Left ventricle myocardium inferior (tissue), 1 donor: Measurements from ENCODE around the gene GABRB2. TPM values are rescaled to one million over a fixed set of nuclear protein-coding genes. Genes with fewer than 3 reads are reported as not detected.
"Not testable (repeated sequence)": the region's sequence is repeated elsewhere in the genome, so short reads cannot be mapped to it uniquely, and the experiment has no call there.

Source experiments
- DNase-seq: peaks from one replicate; pipeline ENCODE4 v3.0.0-alpha.2; 2020
- H3K27ac ChIP-seq: fragments of 200-600 bp; replicated peaks from 2 replicates; pipeline ENCODE4 v1.8.0; 2021
- H3K27me3 ChIP-seq: fragments of 200-600 bp; 2 replicates; pipeline ENCODE4 v1.8.0; 2021; ENCODE audit warnings: low read depth
- H3K36me3 ChIP-seq: fragments of 200-600 bp; 2 replicates; pipeline ENCODE4 v1.8.0; 2021
- H3K4me1 ChIP-seq: fragments of 200-600 bp; 2 replicates; pipeline ENCODE4 v1.8.0; 2021
- H3K4me3 ChIP-seq: fragments of 200-600 bp; 2 replicates; pipeline ENCODE4 v1.8.0; 2021; ENCODE audit warnings: mild to moderate bottlenecking, moderate library complexity
- H3K9me3 ChIP-seq: fragments of 200-600 bp; replicated peaks from 2 replicates; pipeline ENCODE4 v1.8.0; 2021
- intact Hi-C: fragments of 100-400 bp; cut with micrococcal nuclease; formaldehyde crosslinking; loops from one replicate; pipeline ENCODE4 v1.11.0; 2022
- total RNA-seq: library from RNA; stranded (reverse); fragmentation: NEBNext Ultra II Directional; extraction: Animal tissue kit (Norgen Biotek cat#: 25700); gene quantifications from one replicate; pipeline ENCODE4 v1.2.1, GENCODE V29; 2021
- TF ChIP-seq, protein P1 (sequence below): fragments of 200-600 bp; IDR thresholded peaks from 2 replicates; pipeline ENCODE4 v1.8.0; 2021; ENCODE audit warnings: antibody characterized with exemption, mild to moderate bottlenecking, borderline replicate concordance
- donor health status: DM: no; HTN: yes; CAD: no; lungs with severe emphysema.

The GABRB2 gene
- total RNA-seq, 1 donor from 2014 or later = 0.11 TPM

DNA sequence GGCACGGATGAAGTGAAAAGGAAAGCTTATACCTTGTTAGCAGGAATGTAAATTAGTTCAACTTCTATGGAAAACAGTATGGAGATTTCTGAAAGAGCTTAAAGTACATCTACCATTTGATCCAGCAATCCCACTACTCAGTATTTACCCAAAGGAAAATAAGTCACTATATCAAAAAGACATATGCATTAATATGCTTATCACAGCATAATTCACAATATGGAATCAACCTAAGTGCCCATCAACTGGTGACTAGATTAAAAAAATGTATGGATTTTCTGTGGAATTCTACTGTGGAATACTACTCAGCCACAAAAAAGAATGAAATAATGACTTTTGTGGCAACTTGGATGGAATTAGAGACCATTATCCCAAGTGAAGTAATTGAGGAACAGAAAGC, 279.6 kb downstream of the GABRB2 start:
- peaks cover 6% of the 10 kb centered on the region for H3K9me3 ChIP-seq
- H3K27me3 ChIP-seq = no peaks in the 10 kb centered on the region
- H3K4me1 ChIP-seq = no peaks in the 10 kb centered on the region
- no peaks in the 10 kb centered on the region for H3K36me3 ChIP-seq
- H3K27ac ChIP-seq = no peak overlapping the region
- DNase-seq = no peak
- intact Hi-C loops = no loop called here
- no peak overlapping the region for H3K4me3 ChIP-seq
- TF ChIP-seq, protein P1, sequence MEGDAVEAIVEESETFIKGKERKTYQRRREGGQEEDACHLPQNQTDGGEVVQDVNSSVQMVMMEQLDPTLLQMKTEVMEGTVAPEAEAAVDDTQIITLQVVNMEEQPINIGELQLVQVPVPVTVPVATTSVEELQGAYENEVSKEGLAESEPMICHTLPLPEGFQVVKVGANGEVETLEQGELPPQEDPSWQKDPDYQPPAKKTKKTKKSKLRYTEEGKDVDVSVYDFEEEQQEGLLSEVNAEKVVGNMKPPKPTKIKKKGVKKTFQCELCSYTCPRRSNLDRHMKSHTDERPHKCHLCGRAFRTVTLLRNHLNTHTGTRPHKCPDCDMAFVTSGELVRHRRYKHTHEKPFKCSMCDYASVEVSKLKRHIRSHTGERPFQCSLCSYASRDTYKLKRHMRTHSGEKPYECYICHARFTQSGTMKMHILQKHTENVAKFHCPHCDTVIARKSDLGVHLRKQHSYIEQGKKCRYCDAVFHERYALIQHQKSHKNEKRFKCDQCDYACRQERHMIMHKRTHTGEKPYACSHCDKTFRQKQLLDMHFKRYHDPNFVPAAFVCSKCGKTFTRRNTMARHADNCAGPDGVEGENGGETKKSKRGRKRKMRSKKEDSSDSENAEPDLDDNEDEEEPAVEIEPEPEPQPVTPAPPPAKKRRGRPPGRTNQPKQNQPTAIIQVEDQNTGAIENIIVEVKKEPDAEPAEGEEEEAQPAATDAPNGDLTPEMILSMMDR = no peak

DNA sequence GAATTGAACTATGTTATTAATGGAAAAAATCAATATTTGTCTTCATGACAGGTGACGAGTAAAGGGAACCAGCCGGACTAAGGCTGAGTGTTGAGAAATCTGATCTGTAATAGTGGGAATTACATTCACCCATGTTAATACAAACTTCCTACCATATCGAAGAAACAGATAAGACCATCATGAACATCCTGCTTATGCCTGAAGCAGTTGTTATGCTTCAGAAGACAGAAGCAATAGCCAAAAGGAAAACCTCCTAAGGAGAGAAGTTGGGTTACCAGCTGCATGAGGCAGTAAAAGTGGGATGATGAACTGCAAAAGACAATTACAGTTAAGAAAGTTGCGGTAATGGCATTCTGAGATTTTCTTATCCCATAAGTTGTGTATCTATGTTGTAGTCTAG, 281.5 kb downstream of the GABRB2 start:
- H3K9me3 ChIP-seq = peaks cover 6% of the 10 kb centered on the region
- H3K27ac ChIP-seq = no peak overlapping the region
- no peaks in the 10 kb centered on the region for H3K36me3 ChIP-seq
- intact Hi-C loops = no loop called here
- H3K4me3 ChIP-seq = no peak overlapping the region
- TF ChIP-seq, protein P1 = no peak
- H3K4me1 ChIP-seq = no peaks in the 10 kb centered on the region
- H3K27me3 ChIP-seq = no peaks in the 10 kb centered on the region
- DNase-seq = no peak

DNA sequence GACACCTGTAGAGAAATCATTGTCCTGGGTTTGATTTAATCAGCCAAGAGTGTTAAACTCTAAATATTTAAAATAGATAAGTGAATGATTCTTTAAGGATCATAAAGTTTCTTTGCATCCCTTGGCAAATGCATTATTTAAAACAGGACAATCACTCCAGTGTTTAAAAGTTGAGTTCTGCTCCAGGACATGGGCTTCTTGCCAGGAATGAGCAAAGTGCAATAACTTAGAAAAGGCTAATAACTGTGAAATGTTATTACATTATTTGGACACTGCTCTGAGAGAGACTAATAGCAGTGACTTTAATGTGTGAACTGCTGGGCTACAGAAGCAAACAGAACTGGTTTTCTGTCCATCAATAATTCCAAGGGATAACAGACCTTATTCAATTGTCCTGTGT, 283.3 kb downstream of the GABRB2 start:
- DNase-seq = no peak
- TF ChIP-seq, protein P1 = no peak

DNA sequence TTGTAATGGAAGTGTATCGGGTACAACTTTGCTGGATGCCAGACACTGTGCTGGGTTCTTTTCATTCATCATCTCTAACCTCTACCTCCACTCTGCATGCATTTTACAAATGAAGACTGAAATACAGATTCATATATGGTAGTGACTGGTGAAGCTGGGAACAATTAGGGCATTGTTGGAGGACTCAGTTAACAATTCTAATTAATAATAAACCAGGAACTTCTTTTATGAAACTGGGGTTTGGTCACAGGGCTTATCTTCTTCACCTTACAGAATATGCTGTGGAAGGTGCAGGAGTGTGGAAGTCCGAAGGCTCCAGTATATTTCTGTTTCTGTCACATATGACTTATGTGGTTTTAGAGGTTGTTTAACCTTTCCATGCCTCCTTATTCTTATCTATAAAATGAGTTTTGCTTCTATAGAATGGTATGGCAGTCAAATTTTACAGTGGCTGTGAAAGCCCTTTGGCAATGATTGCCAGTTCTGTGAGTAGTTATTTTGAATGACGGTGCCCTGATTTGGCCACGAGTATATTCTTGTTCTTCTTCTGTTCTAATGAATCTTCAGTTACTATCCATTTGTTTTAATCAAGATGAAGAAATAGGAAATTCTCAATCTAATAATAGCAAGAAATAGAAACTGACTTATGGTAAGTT, 284.7 kb downstream of the GABRB2 start:
- H3K4me3 ChIP-seq = no peak overlapping the region
- no peak overlapping the region for H3K27ac ChIP-seq
- H3K36me3 ChIP-seq = no peaks in the 10 kb centered on the region
- DNase-seq = no peak
- no peaks in the 10 kb centered on the region for H3K4me1 ChIP-seq
- TF ChIP-seq, protein P1 = no peak
- peaks cover 4% of the 10 kb centered on the region for H3K27me3 ChIP-seq
- intact Hi-C loops = no loop called here
- no peaks in the 10 kb centered on the region for H3K9me3 ChIP-seq

More for the DNA sequence above, 283.3 kb downstream of the GABRB2 start:
- H3K27me3 ChIP-seq = peaks cover 4% of the 10 kb centered on the region
- no peak overlapping the region for H3K27ac ChIP-seq
- H3K4me3 ChIP-seq = no peak overlapping the region
- H3K4me1 ChIP-seq = no peaks in the 10 kb centered on the region
- H3K36me3 ChIP-seq = no peaks in the 10 kb centered on the region
- intact Hi-C loops = no loop called here
- H3K9me3 ChIP-seq = no peaks in the 10 kb centered on the region

DNA sequence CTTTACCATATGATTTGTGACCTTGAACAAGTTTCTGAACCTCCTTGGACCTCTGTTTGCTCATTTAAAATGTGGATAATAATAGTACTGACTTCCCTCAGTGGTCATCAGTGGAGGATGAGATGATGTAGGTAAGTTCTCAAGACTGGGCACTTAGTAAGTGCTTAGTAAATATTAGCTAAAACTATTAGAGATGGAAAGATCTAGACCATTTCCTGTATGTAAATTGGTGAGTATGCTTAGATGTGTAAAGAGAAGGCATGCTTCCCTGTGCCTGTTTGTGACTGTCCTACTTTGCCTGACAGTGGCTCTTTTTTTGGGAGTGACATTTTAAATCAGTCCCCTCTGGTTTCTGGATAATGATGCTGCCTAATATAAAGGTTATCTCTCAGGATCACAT, 288.1 kb downstream of the GABRB2 start:
- Histone ChIP-seq H3K9me3 (no peaks in the 10 kb centered on the region), H3K4me3 (no peak overlapping the region), H3K36me3 (no peaks in the 10 kb centered on the region), H3K27ac (no peak overlapping the region), H3K27me3 (peaks cover 4% of the 10 kb centered on the region), H3K4me1 (no peaks in the 10 kb centered on the region)
- DNase-seq = no peak
- TF ChIP-seq, protein P1 = no peak
- intact Hi-C loops = no loop called here

DNA sequence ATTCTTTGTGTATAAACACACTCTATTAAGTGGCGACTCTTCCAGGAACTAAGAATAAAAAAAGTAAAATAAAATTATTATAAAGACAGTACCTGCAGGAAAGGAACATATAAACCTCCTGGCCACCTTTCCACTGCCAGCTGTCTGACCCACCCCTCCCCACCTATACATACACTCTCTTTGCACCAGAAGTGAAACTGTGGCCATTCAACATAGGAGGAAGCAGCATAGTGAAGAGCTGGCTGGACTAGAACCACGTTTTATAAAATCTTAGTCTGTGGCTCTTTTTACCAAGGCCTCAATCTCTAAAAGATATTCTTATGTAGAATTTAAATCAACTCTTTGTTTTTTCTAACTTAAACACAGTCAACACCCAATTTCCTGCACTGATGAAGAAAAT, 289.6 kb downstream of the GABRB2 start:
- no peak overlapping the region for H3K4me3 ChIP-seq

DNA sequence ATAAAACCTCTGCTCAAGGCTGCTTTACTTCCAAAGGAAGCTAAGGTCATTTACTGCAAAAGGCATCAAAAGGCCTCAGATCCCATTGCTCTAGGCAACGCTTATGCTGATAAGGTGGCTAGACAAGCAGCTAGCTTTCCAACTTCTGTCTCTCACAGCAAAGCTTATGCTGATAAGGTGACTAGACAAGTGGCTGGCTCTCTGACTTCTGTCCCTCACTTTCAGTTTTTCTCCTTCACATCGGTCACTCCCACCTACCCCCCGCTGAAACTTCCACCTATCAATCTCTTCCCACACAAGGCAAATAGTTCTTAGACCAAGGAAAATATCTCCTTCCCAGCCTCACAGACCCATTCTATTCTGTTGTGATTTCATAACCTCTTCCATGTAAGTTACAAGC, 293.6 kb downstream of the GABRB2 start:
- intact Hi-C loops, H3K27ac ChIP-seq, H3K4me3 ChIP-seq, DNase-seq, H3K4me1 ChIP-seq, H3K36me3 ChIP-seq, H3K27me3 ChIP-seq, H3K9me3 ChIP-seq: not testable (repeated sequence)

More for the DNA sequence above, 289.6 kb downstream of the GABRB2 start:
- intact Hi-C loops = no loop called here
- H3K27me3 ChIP-seq = peaks cover 4% of the 10 kb centered on the region
- no peaks in the 10 kb centered on the region for H3K36me3 ChIP-seq
- H3K27ac ChIP-seq = no peak overlapping the region
- no peaks in the 10 kb centered on the region for H3K4me1 ChIP-seq
- H3K9me3 ChIP-seq = no peaks in the 10 kb centered on the region
- TF ChIP-seq, protein P1 = no peak
- no peak for DNase-seq
